CD4-positive, CD25-positive, alpha-beta regulatory T cell (primary cell): ENCODE results near the gene CALM1. TPM values are rescaled to one million over a fixed set of nuclear protein-coding genes. Genes with fewer than 3 reads are reported as not detected.

ENCODE experiments used
- ATAC-seq, 2 donors: fragments of 150-1000 bp; cut with Tn5 transposase; one replicate each; pipeline ENCODE4 v1.10.0; 2021; ENCODE audit warnings: low read depth in 2 of 2, moderate number of reproducible peaks in 2 of 2, moderate library complexity in 1 of 2
- DNase-seq, 3 donors: peaks; one replicate each; pipeline versions ENCODE4 v3.0.0 to v3.0.0-alpha.2; 2012 to 2022; ENCODE audit warnings: mixed read lengths in 1 of 3
- H3K27ac ChIP-seq: one replicate; pipeline ENCODE4 v1.7.0; 2013; ENCODE audit warnings: mild to moderate bottlenecking, low read length; ENCODE audit not compliant: insufficient read depth, poor library complexity, severe bottlenecking
- H3K27me3 ChIP-seq: one replicate; pipeline ENCODE4 v1.7.0; 2013; ENCODE audit warnings: low read length; ENCODE audit not compliant: control insufficient read depth, insufficient read depth
- H3K36me3 ChIP-seq: one replicate; pipeline ENCODE4 v1.7.0; 2013; ENCODE audit warnings: mild to moderate bottlenecking, low read length, moderate library complexity; ENCODE audit not compliant: control insufficient read depth, insufficient read depth
- H3K4me1 ChIP-seq: 2 replicates; pipeline ENCODE4 v1.7.0; 2013; ENCODE audit warnings: mild to moderate bottlenecking, low read length; ENCODE audit not compliant: insufficient read depth, control insufficient read depth, poor library complexity, severe bottlenecking
- H3K4me3 ChIP-seq: one replicate; pipeline ENCODE4 v1.7.0; 2013; ENCODE audit warnings: low read depth, mild to moderate bottlenecking, low read length, moderate library complexity
- H3K9me3 ChIP-seq, 2 experiments: 1 replicate in 1 of 2; 2 replicates in 1 of 2; pipeline ENCODE4 v1.7.0; 2013; ENCODE audit warnings: low read length in 2 of 2, mild to moderate bottlenecking in 1 of 2, moderate library complexity in 1 of 2; ENCODE audit not compliant: control insufficient read depth in 2 of 2
- H3K27ac Mint-ChIP-seq, 3 donors: one replicate each; pipeline ENCODE4 v1.8.0; 2020 to 2022; ENCODE audit warnings: mild to moderate bottlenecking in 3 of 3, mixed read lengths in 3 of 3, moderate library complexity in 2 of 3
- H3K27me3 Mint-ChIP-seq: one replicate; pipeline ENCODE4 v1.8.0; 2022; ENCODE audit warnings: mild to moderate bottlenecking, mixed read lengths
- H3K36me3 Mint-ChIP-seq: one replicate; pipeline ENCODE4 v1.8.0; 2020; ENCODE audit warnings: mixed read lengths
- H3K4me1 Mint-ChIP-seq, 4 donors: one replicate each; pipeline ENCODE4 v1.8.0; 2020 to 2022; ENCODE audit warnings: mixed read lengths in 4 of 4, mild to moderate bottlenecking in 1 of 4
- H3K4me3 Mint-ChIP-seq, 4 donors: one replicate each; pipeline ENCODE4 v1.8.0; 2020 to 2022; ENCODE audit warnings: mild to moderate bottlenecking in 4 of 4, mixed read lengths in 4 of 4, moderate library complexity in 3 of 4
- H3K9me3 Mint-ChIP-seq, 7 donors: one replicate each; pipeline ENCODE4 v1.8.0; 2020 to 2022; ENCODE audit warnings: mixed read lengths in 7 of 7, mild to moderate bottlenecking in 3 of 7, moderate library complexity in 2 of 7
- polyA plus RNA-seq, 4 donors: library from polyadenylated mRNA; unstranded; fragments of 300-500 nt; fragmentation: Illumina TruSeq; gene quantifications; one replicate each; pipeline ENCODE4 v1.2.3, GENCODE V29; 2021
- total RNA-seq: library from RNA; stranded (reverse); gene quantifications from one replicate; pipeline ENCODE4 v1.2.3, GENCODE V29; 2022

The CALM1 gene
- total RNA-seq (928 TPM), polyA plus RNA-seq (1,000 to 10,000 TPM; 2,265 to 3,181 (median 2,786) TPM)

- Mint-ChIP-seq H3K4me1 (peaks cover 10 to 35% (median 29%) of the 10 kb centered on the region in 4 donors), H3K4me3 (peak within 1 kb of the TSS; percentile 94 to 100 (median 98)), H3K36me3 (peaks cover 24% of the 10 kb centered on the region), H3K27me3 (peaks cover 13% of the 10 kb centered on the region), H3K9me3 (peaks cover 0 to 4% (median 0%) of the 10 kb centered on the region in 7 donors), H3K27ac (peak within 1 kb of the TSS; percentile 86 to 97 (median 92))
- ATAC-seq (peak; percentile 73), DNase-seq (peak; percentile 92 to 97 (median 95))
- H3K27me3 ChIP-seq, result no peaks in the 10 kb centered on the region
- H3K27ac ChIP-seq, result peak within 1 kb of the TSS; percentile 96
- peaks cover 20% of the 10 kb centered on the region for H3K36me3 ChIP-seq
- peak within 1 kb of the TSS; percentile 95 for H3K4me3 ChIP-seq
- H3K4me1 ChIP-seq, result peaks cover 35% of the 10 kb centered on the region
- H3K9me3 ChIP-seq, result no peaks in the 10 kb centered on the region
These were observed at the start of gene CALM1 for GRCh38 chr14:90396341-90397339. TSS of gene CALM1 (plus strand) at chr14:90397029. CDS start at chr14:90397231, 202 bp downstream.

GRCh38 chr14:90348270-90348669 lies 48.6 kb upstream of the CALM1 start:
- Mint-ChIP-seq H3K27me3 (peaks cover 4% of the 10 kb centered on the region), H3K36me3 (no peaks in the 10 kb centered on the region)
- no peak for ATAC-seq

GRCh38 chr14:90349739-90350138 lies 47.1 kb upstream of the CALM1 start:
- ATAC-seq (no peak), DNase-seq (no peak)
- Mint-ChIP-seq H3K4me3 (no peak overlapping the region), H3K4me1 (no peaks in the 10 kb centered on the region), H3K27ac (no peak overlapping the region), H3K36me3 (no peaks in the 10 kb centered on the region), H3K9me3 (no peaks in the 10 kb centered on the region), H3K27me3 (peaks cover 4% of the 10 kb centered on the region)
- no peak overlapping the region for H3K27ac ChIP-seq
- H3K4me1 ChIP-seq, result no peaks in the 10 kb centered on the region
- no peaks in the 10 kb centered on the region for H3K9me3 ChIP-seq
- H3K27me3 ChIP-seq, result no peaks in the 10 kb centered on the region
- H3K36me3 ChIP-seq, result no peaks in the 10 kb centered on the region
- H3K4me3 ChIP-seq, result no peak overlapping the region

More at GRCh38 chr14:90348270-90348669, 48.6 kb upstream of the CALM1 start:
- H3K36me3 ChIP-seq, result no peaks in the 10 kb centered on the region
- no peak overlapping the region for H3K27ac ChIP-seq
- no peaks in the 10 kb centered on the region for H3K9me3 ChIP-seq
- H3K4me1 ChIP-seq, result no peaks in the 10 kb centered on the region
- no peak overlapping the region for H3K4me3 Mint-ChIP-seq
- no peaks in the 10 kb centered on the region for H3K27me3 ChIP-seq
- DNase-seq, result no peak
- H3K4me3 ChIP-seq, result no peak overlapping the region
- H3K4me1 Mint-ChIP-seq, result no peaks in the 10 kb centered on the region
- no peak overlapping the region for H3K27ac Mint-ChIP-seq
- no peaks in the 10 kb centered on the region for H3K9me3 Mint-ChIP-seq

GRCh38 chr14:90354551-90355298 lies 42.1 kb upstream of the CALM1 start:
- Mint-ChIP-seq H3K27me3 (peaks cover 13% of the 10 kb centered on the region), H3K4me1 (no peaks in the 10 kb centered on the region), H3K36me3 (no peaks in the 10 kb centered on the region), H3K4me3 (no peak overlapping the region), H3K9me3 (no peaks in the 10 kb centered on the region), H3K27ac (no peak overlapping the region)
- H3K27me3 ChIP-seq, result peaks cover 4% of the 10 kb centered on the region
- H3K9me3 ChIP-seq, result no peaks in the 10 kb centered on the region
- ATAC-seq (no peak), DNase-seq (no peak)
- no peaks in the 10 kb centered on the region for H3K36me3 ChIP-seq
- H3K4me3 ChIP-seq, result no peak overlapping the region
- no peak overlapping the region for H3K27ac ChIP-seq
- H3K4me1 ChIP-seq, result no peaks in the 10 kb centered on the region

GRCh38 chr14:90355540-90356518 lies 41.0 kb upstream of the CALM1 start:
- H3K9me3 Mint-ChIP-seq, result no peaks in the 10 kb centered on the region
- H3K4me3 Mint-ChIP-seq, result no peak overlapping the region
- H3K27ac Mint-ChIP-seq, result no peak overlapping the region

GRCh38 chr14:90356925-90357324 lies 39.9 kb upstream of the CALM1 start:
- Histone ChIP-seq H3K27me3 (peaks cover 7% of the 10 kb centered on the region), H3K9me3 (no peaks in the 10 kb centered on the region), H3K4me3 (no peak overlapping the region), H3K27ac (no peak overlapping the region), H3K4me1 (no peaks in the 10 kb centered on the region), H3K36me3 (no peaks in the 10 kb centered on the region)
- H3K27me3 Mint-ChIP-seq, result peaks cover 23% of the 10 kb centered on the region
- no peak overlapping the region for H3K27ac Mint-ChIP-seq
- ATAC-seq (no peak), DNase-seq (no peak)
- no peak overlapping the region for H3K4me3 Mint-ChIP-seq
- H3K9me3 Mint-ChIP-seq, result no peaks in the 10 kb centered on the region
- H3K4me1 Mint-ChIP-seq, result no peaks in the 10 kb centered on the region
- no peaks in the 10 kb centered on the region for H3K36me3 Mint-ChIP-seq

More at GRCh38 chr14:90355540-90356518, 41.0 kb upstream of the CALM1 start:
- no peak for DNase-seq
- Histone ChIP-seq H3K27ac (no peak overlapping the region), H3K4me3 (no peak overlapping the region), H3K36me3 (no peaks in the 10 kb centered on the region), H3K9me3 (no peaks in the 10 kb centered on the region), H3K27me3 (peaks cover 4% of the 10 kb centered on the region), H3K4me1 (no peaks in the 10 kb centered on the region)
- no peak for ATAC-seq
- H3K36me3 Mint-ChIP-seq, result no peaks in the 10 kb centered on the region
- no peaks in the 10 kb centered on the region for H3K4me1 Mint-ChIP-seq
- H3K27me3 Mint-ChIP-seq, result peaks cover 19% of the 10 kb centered on the region

- no peaks in the 10 kb centered on the region for H3K36me3 ChIP-seq
- Mint-ChIP-seq H3K27ac (no peak overlapping the region), H3K4me1 (no peaks in the 10 kb centered on the region), H3K9me3 (no peaks in the 10 kb centered on the region), H3K27me3 (peaks cover 33% of the 10 kb centered on the region), H3K36me3 (no peaks in the 10 kb centered on the region), H3K4me3 (no peak overlapping the region)
- ATAC-seq, result no peak
- H3K27me3 ChIP-seq, result peaks cover 7% of the 10 kb centered on the region
- H3K27ac ChIP-seq, result no peak overlapping the region
- H3K4me1 ChIP-seq, result no peaks in the 10 kb centered on the region
- no peaks in the 10 kb centered on the region for H3K9me3 ChIP-seq
- no peak for DNase-seq
- H3K4me3 ChIP-seq, result no peak overlapping the region
These were observed 38.5 kb upstream of the CALM1 start for GRCh38 chr14:90358359-90358758.
